K562 (cell line): Measurements from ENCODE around the gene APBB2. TPM values are rescaled to one million over a fixed set of nuclear protein-coding genes. Genes with fewer than 3 reads are reported as not detected.

ENCODE experiments used
- ATAC-seq: fragments of 200-7000 bp; cut with Tn5 transposase; 3 replicates; pipeline ENCODE4 v1.9.1; 2020; ENCODE audit warnings: moderate library complexity
- BruUV-seq: library from RNA; stranded (reverse); fragments of 400-500 nt; replicated peaks from 2 replicates; lab custom pipeline; 2021; lab: Mats Ljungman, UMichigan
- CTCF ChIA-PET: fragments of 300-600 bp; formaldehyde crosslinking; extraction: SDS; loops from one replicate; lab custom pipeline; 2021; ENCODE audit warnings: low intra/inter-chr PET ratio; lab: Yijun Ruan, JAX
- POLR2A ChIA-PET: fragments of 300-600, 350-650 bp; sonication (Branson Sonifier 250); formaldehyde crosslinking; extraction: SDS; loops from one replicate; lab custom pipeline; 2021; ENCODE audit warnings: antibody characterized with exemption, inconsistent platforms; lab: Yijun Ruan, JAX
- DNase-seq, 4 experiments: peaks; one replicate each; pipeline versions ENCODE4 v3.0.0 to v3.0.0-alpha.2; 2011 to 2018; ENCODE audit warnings: low spot score in 3 of 4, mixed read lengths in 3 of 4; ENCODE audit errors: extremely low read depth in 1 of 4
- FAIRE-seq: peaks from 2 replicates; lab custom pipeline; 2011; peaks lifted over from hg19 to GRCh38; lab: Jason Lieb, UNC
- H2AFZ ChIP-seq: 2 replicates; pipeline ENCODE4 v1.6.0; 2011; ENCODE audit warnings: low read depth, low read length, control low read depth, inconsistent platforms
- H3K27ac ChIP-seq: fragments of 200-600 bp; 3 replicates; pipeline ENCODE4 v1.8.0; 2011; ENCODE audit warnings: low read depth, mild to moderate bottlenecking, control low read depth, inconsistent platforms, low read length, moderate library complexity, mixed read lengths; ENCODE audit errors: extremely low read depth
- H3K27me3 ChIP-seq, 2 experiments: fragments of 300-600 bp in 1 of 2; 2 replicates in 1 of 2; 3 replicates in 1 of 2; pipeline versions ENCODE4 v1.6.0 to v1.8.0; 2011; ENCODE audit warnings: inconsistent platforms in 2 of 2, low read length in 2 of 2, mild to moderate bottlenecking in 1 of 2, mixed read lengths in 1 of 2, moderate library complexity in 1 of 2; ENCODE audit not compliant: control insufficient read depth in 2 of 2, insufficient read depth in 2 of 2
- H3K36me3 ChIP-seq: fragments of 300-600 bp; 3 replicates; pipeline ENCODE4 v1.8.0; 2011; ENCODE audit warnings: mild to moderate bottlenecking, low read length, inconsistent platforms; ENCODE audit not compliant: control insufficient read depth, insufficient read depth
- H3K4me1 ChIP-seq, 2 experiments: fragments of 200-600 bp in 1 of 2; replicated peaks in 1 of 2; 2 replicates in 1 of 2; 3 replicates in 1 of 2; pipeline versions ENCODE4 v1.5.1 to v1.8.0; 2011; ENCODE audit warnings: inconsistent platforms in 2 of 2, low read length in 2 of 2, mild to moderate bottlenecking in 1 of 2, mixed read lengths in 1 of 2, moderate library complexity in 1 of 2; ENCODE audit not compliant: control insufficient read depth in 2 of 2, insufficient read depth in 2 of 2
- H3K4me2 ChIP-seq: 2 replicates; pipeline ENCODE4 v1.6.1; 2011; ENCODE audit warnings: low read length, control low read depth, inconsistent platforms, mixed read lengths; ENCODE audit not compliant: insufficient read depth
- H3K4me3 ChIP-seq: fragments of 200-600 bp; sonication (generic), shearing (Covaris generic); 2 replicates; pipeline ENCODE4 v1.5.1; 2016; ENCODE audit warnings: control low read depth, inconsistent platforms
- H3K79me2 ChIP-seq: fragments of 200-600 bp; 3 replicates; pipeline ENCODE4 v1.8.0; 2011; ENCODE audit warnings: low read length, inconsistent platforms; ENCODE audit not compliant: control insufficient read depth, insufficient read depth
- H3K9ac ChIP-seq, 2 experiments: 2 replicates each; pipeline versions ENCODE4 v1.6.0 to v1.6.1; 2011; ENCODE audit warnings: low read depth in 2 of 2, low read length in 2 of 2, control low read depth in 1 of 2, inconsistent platforms in 1 of 2, mild to moderate bottlenecking in 1 of 2, mixed read lengths in 1 of 2; ENCODE audit not compliant: insufficient read depth in 1 of 2
- H3K9me1 ChIP-seq: one replicate; pipeline ENCODE4 v1.6.0; 2011; ENCODE audit warnings: inconsistent platforms, mild to moderate bottlenecking, low read length, moderate library complexity; ENCODE audit not compliant: control insufficient read depth, insufficient read depth
- H3K9me3 ChIP-seq: replicated peaks from 2 replicates; pipeline ENCODE4 v1.5.1; 2011; ENCODE audit warnings: low read depth, low read length, inconsistent platforms; ENCODE audit not compliant: control insufficient read depth, insufficient read depth
- H4K20me1 ChIP-seq: replicated peaks from 2 replicates; pipeline ENCODE4 v1.6.1; 2011; ENCODE audit warnings: low read length, inconsistent platforms, mixed read lengths; ENCODE audit not compliant: control insufficient read depth, insufficient read depth
- BCLAF1 ChIP-seq, 2 experiments: fragments of 450-650 bp in 1 of 2; IDR thresholded peaks; 2 replicates each; pipeline ENCODE4 v1.6.1; 2011 to 2017; ENCODE audit warnings: low read depth in 2 of 2, antibody characterized with exemption in 1 of 2, borderline replicate concordance in 1 of 2, low read length in 1 of 2, mild to moderate bottlenecking in 1 of 2, mixed read lengths in 1 of 2; ENCODE audit not compliant: control insufficient read depth in 1 of 2
- CEBPB ChIP-seq: fragments of 450-650 bp; IDR thresholded peaks from 2 replicates; pipeline ENCODE4 v1.6.1; 2016; ENCODE audit warnings: missing genetic modification characterization, missing compliant biosample characterization
- COPS2 ChIP-seq: fragments of 450-650 bp; conservative IDR thresholded peaks from 2 replicates; pipeline ENCODE4 v1.6.1; 2016; ENCODE audit warnings: mild to moderate bottlenecking, moderate library complexity
- CTCF ChIP-seq, 3 experiments: IDR thresholded peaks in 2 of 3; conservative IDR thresholded peaks in 1 of 3; 2 replicates each; pipeline ENCODE4 v1.5.1; 2011 to 2012; ENCODE audit warnings: low read length in 3 of 3, mild to moderate bottlenecking in 3 of 3, control low read depth in 2 of 3, improper control_type of control experiment in 1 of 3, inconsistent platforms in 1 of 3, low read depth in 1 of 3, mixed read lengths in 1 of 3, moderate library complexity in 1 of 3; ENCODE audit not compliant: insufficient read depth in 2 of 3
- FOXP4 ChIP-seq: sonication (generic); formaldehyde crosslinking; IDR thresholded peaks from 2 replicates; pipeline ENCODE4 v1.8.0; 2022; ENCODE audit warnings: mild to moderate bottlenecking, missing genetic modification reagents, borderline replicate concordance
- HLTF ChIP-seq: fragments of 450-650 bp; IDR thresholded peaks from 2 replicates; pipeline ENCODE4 v1.6.1; 2016
- MCM7 ChIP-seq, 2 experiments: fragments of 450-650 bp; IDR thresholded peaks; 2 replicates each; pipeline ENCODE4 v1.6.1; 2016 to 2018
- PHB ChIP-seq: fragments of 250-450 bp; sonication (Bioruptor Pico); IDR thresholded peaks from 2 replicates; pipeline ENCODE4 v1.5.0; 2021
- SMAD3 ChIP-seq: fragments of 450-650 bp; formaldehyde crosslinking; conservative IDR thresholded peaks from 2 replicates; pipeline ENCODE4 v1.4.0; 2020; ENCODE audit warnings: mild to moderate bottlenecking
- SOX6 ChIP-seq: fragments of 450-650 bp; IDR thresholded peaks from 2 replicates; pipeline ENCODE4 v1.6.1; 2014; ENCODE audit warnings: mild to moderate bottlenecking
- TAF15 ChIP-seq: fragments of 200-400 bp; formaldehyde crosslinking; IDR thresholded peaks from 2 replicates; pipeline ENCODE4 v1.6.1; 2017; ENCODE audit warnings: mild to moderate bottlenecking, low read depth, low read length, moderate library complexity
- ZBTB12 ChIP-seq: fragments of 250-450 bp; sonication (Bioruptor Pico); IDR thresholded peaks from 2 replicates; pipeline ENCODE4 v1.4.0; 2020
- ZBTB2 ChIP-seq: fragments of 450-650 bp; IDR thresholded peaks from 2 replicates; pipeline ENCODE4 v1.6.1; 2016; ENCODE audit warnings: antibody characterized with exemption
- WGBS: fragments of 100-300 bp; shearing (Covaris generic); methylation state at CpG from one replicate; pipeline ENCODE4 v1.1.6; 2016; ENCODE audit warnings: low coverage, mixed read lengths; ENCODE audit not compliant: insufficient coverage; ENCODE audit errors: missing lambda C conversion rate; 5-methylcytosine and 5-hydroxymethylcytosine counted together
- in situ Hi-C: fragments of 300-500 bp; cut with MboI; formaldehyde crosslinking; loops from 4 replicates; pipeline ENCODE4 v1.15.0; 2018; ENCODE audit warnings: inconsistent platforms, mixed read lengths
- intact Hi-C: fragments of 100-400 bp; cut with micrococcal nuclease; formaldehyde crosslinking; loops from 2 replicates; pipeline ENCODE4 v1.14.2; 2022
- polyA plus RNA-seq, 8 experiments: library from polyadenylated mRNA; depleted of rRNA in 4 of 8; stranded (reverse) in 5 of 8; unstranded in 3 of 8; fragments of >200 nt; fragmentation: Nextera tagmentation in 2 of 8; fragmentation: Illumina TruSeq in 1 of 8; extraction: Ambion mirVana in 2 of 8; extraction: Trizol in 1 of 8; gene quantifications; 2 replicates each; pipeline versions ENCODE4 v1.2.1 to v1.2.3, GENCODE V29; 2011 to 2014; ENCODE audit warnings: inconsistent platforms in 1 of 8, missing spikeins in 1 of 8
- total RNA-seq, 7 experiments: library from RNA; depleted of rRNA in 6 of 7; stranded (reverse); fragments of >200 nt in 6 of 7; fragmentation: Illumina TruSeq in 2 of 7; extraction: Trizol in 2 of 7; gene quantifications; 2 replicates each; pipeline versions ENCODE4 v1.2.1 to v1.2.3, GENCODE V29; 2011 to 2021; ENCODE audit warnings: low replicate concordance in 1 of 7

The APBB2 gene
- total and polyA plus RNA-seq, 9 of the 15 experiments (the other 6 are each of a cell fraction or from before 2014, with no cell fraction given), result 0.08 to 2.1 (median 1.4) TPM

GRCh38 chr4:40856277-40856839 is 358.0 kb downstream of the APBB2 start:
- H3K27me3 ChIP-seq, result peaks cover 11 to 31% of the 10 kb centered on the region in 2 experiments; a peak in 4 of 5 replicates
- in situ Hi-C loops (no loop called here), intact Hi-C loops (no loop called here)
- peaks cover 0 to 7% of the 10 kb centered on the region in 2 experiments; a peak in 2 of 5 replicates for H3K4me1 ChIP-seq
- H3K79me2 ChIP-seq, result no peaks in the 10 kb centered on the region
- no peak overlapping the region for H3K4me2 ChIP-seq
- H3K9me3 ChIP-seq, result no peaks in the 10 kb centered on the region
- H3K9ac ChIP-seq, result no peak overlapping the region; a peak in 1 of 4 replicates
- no peak for ATAC-seq
- no peaks in the 10 kb centered on the region for H4K20me1 ChIP-seq
- H2AFZ ChIP-seq, result no peak overlapping the region
- FAIRE-seq, result no peak
- H3K36me3 ChIP-seq, result no peaks in the 10 kb centered on the region
- H3K9me1 ChIP-seq, result no peaks in the 10 kb centered on the region
- WGBS, result 14% methylated on average over 14 of the region's 16 CpGs
- ChIA-PET CTCF (no interaction called here), POLR2A (no interaction called here)
- no peak for DNase-seq
- no TSS peak for BruUV-seq
- no peak overlapping the region for H3K27ac ChIP-seq
- H3K4me3 ChIP-seq, result no peak overlapping the region
- no peak for TF ChIP-seq CEBPB (tag)
- TF ChIP-seq COPS2, result no peak
- no peak for TF ChIP-seq SMAD3 (CRISPR knock-in tag)
- TF ChIP-seq ZBTB12 (CRISPR knock-in tag), result no peak
- TF ChIP-seq SOX6, result no peak
- TF ChIP-seq HLTF, result no peak
- TF ChIP-seq FOXP4 (CRISPR knock-in tag), result no peak
- no peak for TF ChIP-seq MCM7 (IDR thresholded peaks at IDR 0.05)
- TF ChIP-seq TAF15, result no peak
- TF ChIP-seq BCLAF1 (IDR thresholded peaks at IDR 0.05; ENCODE audit: borderline replicate concordance in 1 of 2, control insufficient read depth in 1 of 2, low read depth in 2 of 2, low read length in 1 of 2), result no peak
- TF ChIP-seq CTCF (IDR thresholded peaks at IDR 0.05 in 2 of 3, conservative IDR thresholded peaks at IDR 0.05 in 1 of 3; ENCODE audit: insufficient read depth in 2 of 3, low read depth in 1 of 3, low read length in 3 of 3), result no peak
- no peak for TF ChIP-seq ZBTB2
- TF ChIP-seq PHB, result no peak
